Gastroesophageal sphincter (tissue), 3 donors: ENCODE results near the gene NTNG2.

Source experiments
- CTCF ChIP-seq, 4 experiments: fragments of 200-600 bp in 2 of 4; fragments of 450-650 bp in 2 of 4; sonication (generic) in 1 of 4; IDR thresholded peaks; one replicate each; pipeline ENCODE4 v1.5.1; 2017 to 2019; ENCODE audit warnings: antibody characterized with exemption in 4 of 4, mild to moderate bottlenecking in 2 of 4, moderate library complexity in 2 of 4
- POLR2AphosphoS5 ChIP-seq: sonication (generic); formaldehyde crosslinking; IDR thresholded peaks from one replicate; pipeline ENCODE4 v1.6.1; 2017; ENCODE audit warnings: antibody characterized with exemption

- no peak for TF ChIP-seq CTCF (IDR thresholded peaks at IDR 0.05)
- TF ChIP-seq POLR2AphosphoS5: no peak
Measured at GRCh38 chr9:132152231-132152630, 9.6 kb upstream of the NTNG2 start.
